Measurements from ENCODE around the gene DCST2.

The DCST2 gene

DNA sequence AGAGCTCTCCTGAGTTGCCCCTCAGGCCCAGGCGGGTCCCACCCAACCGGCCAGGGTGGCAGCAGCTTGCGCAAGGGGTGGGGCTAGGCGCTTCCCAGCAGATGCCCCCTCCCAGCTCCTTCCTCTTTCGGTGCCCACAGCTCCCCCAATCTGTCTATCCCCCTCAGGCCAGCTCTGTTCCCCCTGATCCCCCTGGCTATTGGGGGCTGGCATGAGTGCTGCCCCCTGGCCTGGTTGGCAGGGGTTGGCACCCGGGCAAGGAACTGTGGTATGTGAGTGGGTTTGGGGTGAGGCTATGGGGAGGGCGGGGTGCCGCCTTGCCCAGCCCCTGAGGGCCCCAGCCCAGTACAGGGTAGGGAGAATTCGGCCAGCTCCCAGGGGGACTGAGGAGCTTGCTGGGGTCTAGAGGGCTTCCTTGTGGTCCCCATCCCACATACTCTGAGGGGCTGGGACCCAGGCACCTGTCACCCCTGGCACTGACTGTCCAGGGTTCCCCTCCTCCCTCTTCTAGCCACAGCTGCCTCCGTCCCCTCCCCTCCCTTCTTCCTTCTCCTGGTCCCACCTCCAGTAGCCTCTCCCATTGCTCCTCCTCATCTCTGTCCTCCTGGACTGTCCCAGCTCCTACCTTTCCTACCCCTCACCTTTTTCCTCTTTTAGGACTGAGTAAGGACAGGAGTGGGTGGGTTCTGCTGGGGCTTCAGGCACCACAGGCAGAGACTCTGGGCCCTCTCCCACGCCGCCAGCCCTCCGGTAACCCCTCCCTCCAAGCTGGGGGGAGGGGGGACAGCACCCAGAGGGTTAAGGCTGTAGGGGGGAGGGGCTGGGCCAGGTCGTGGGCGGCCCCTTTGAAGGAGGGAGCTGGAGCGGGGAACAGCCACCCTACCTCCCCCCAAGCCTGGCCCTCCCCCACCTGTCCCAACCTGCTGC lies 25.3 kb downstream of the DCST2 start:
- DNase-seq = no peak

DNA sequence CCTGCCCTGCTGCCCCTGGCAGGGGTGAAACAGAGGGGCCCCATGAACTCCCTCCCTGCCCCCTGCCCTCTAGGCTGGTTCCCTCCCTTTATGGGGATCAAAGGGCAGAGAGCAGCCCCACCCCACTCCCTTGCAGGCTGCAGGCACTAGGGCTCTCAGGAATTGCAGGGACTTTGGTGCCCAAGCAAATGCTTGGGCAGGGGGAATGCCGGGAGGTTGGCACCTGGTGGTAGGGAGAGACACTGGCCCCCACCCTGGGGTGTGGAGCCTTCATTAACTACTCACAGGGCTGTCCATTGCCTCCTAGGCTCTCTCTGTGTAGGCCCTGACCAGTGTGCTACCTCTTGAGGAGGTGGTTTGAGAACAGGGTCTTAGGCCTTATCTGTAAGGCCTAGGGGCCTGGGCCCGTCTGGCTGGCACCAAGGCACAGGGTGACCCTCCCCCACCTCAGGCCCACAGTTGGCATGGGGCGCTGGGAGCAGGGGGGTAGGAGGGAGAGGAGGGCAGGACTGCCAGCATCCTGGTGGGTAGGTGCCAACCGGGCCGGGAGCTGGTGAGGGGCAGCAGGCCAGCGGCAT lies 26.2 kb downstream of the DCST2 start:
- no peak for DNase-seq

DNA sequence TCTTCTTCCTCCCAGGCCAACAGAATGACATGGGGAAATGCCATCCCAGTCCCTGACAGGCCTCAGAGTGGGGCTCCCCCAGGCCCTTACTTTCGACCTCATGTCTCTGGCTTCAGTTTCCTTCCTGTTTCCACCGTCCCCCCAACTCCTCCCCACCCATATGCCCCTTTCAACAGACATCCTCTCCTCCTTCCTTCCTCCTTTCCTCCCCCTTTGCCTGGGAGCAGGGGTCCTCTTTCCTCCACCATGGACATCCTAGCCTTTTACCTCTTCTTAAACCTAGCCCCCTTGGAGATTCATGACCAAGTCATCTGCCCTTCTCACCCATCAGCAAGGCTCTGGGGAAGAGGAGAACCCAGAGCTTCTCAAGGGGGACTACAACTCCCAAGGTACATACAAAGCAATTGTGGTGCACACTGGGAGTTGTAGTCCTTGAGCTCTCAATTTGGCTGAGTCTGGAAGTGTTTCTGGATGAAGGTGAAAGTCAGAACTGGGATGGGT lies 26.9 kb downstream of the DCST2 start:
- no peak for DNase-seq

DNA sequence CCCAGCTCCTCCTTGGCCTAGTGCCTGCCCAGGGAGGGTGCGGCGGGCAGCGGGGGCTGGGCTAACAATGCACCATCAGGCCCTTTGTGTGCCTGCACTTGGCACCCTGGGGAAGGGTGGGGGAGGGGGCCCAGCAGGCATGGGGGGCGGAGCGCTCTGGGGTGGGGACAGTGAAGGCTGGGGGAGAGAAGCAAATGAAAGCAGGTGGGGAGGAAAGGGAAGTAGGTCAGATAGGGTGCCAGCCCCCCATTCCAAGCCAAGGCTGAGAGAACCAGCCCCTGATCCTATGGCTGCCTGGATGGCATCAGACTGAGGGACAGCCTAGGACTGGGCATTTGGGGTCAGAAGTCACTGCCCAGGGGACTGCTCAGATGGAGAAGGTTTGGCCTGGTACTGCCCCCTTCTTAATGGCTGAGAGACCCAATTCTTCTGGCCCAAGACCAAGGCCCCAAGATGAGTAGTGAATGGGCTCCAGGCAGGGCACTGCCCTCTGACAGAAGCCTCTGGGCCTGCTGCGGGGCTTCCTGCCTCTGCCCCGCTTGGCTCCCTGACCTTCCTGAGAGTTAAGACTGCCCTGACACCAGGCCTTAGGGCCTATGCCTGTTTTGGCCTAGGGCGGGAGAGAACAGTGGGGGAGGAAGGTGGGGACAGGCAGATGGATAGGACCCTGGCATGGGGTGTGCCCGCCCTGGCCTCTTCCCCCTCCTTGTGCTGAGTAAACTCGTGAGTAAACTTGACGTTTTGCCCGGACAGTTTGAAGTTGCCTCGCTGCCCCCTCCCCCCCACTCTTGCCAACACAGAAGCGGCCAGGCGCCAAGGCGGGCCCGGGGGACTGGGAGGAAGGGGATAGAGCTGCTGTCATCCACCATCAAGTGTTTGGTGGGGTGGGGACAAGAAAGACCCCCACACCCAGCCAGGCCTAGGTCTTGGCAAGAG lies 28.2 kb downstream of the DCST2 start:
- DNase-seq = no peak

GRCh38 chr1:155004352-155005075 lies 29.1 kb downstream of the DCST2 start:
- no peak for DNase-seq

DNA sequence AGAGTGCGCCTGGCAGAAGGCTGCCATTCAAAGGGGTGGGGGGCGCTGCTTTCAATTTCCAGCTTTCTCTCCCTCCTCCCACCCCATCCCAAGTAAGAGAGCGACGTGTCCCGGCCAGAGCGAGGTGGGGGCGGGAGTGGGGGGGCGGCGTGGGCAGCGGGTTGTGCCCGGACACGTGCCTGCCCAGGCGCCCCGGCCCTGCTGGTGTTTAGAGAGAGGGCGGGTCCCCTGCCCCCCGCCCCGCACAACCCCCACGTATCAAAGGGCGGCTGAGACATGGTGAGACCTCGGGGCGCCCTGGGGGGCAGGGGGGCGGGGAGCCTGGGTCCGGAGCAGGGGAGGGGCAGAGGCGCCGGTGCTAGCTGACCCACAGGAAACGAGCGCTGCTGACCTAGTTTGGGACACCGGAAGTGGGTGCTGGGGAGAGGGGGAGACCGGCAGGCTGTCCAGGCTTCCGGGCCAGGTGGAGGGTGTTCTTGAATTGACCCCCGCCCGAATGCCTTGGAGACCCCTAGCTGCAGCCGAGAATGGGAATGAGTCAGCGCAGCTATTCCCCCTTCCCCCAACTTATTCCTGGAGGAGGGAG lies 29.7 kb downstream of the DCST2 start:
- DNase-seq = no peak

DNA sequence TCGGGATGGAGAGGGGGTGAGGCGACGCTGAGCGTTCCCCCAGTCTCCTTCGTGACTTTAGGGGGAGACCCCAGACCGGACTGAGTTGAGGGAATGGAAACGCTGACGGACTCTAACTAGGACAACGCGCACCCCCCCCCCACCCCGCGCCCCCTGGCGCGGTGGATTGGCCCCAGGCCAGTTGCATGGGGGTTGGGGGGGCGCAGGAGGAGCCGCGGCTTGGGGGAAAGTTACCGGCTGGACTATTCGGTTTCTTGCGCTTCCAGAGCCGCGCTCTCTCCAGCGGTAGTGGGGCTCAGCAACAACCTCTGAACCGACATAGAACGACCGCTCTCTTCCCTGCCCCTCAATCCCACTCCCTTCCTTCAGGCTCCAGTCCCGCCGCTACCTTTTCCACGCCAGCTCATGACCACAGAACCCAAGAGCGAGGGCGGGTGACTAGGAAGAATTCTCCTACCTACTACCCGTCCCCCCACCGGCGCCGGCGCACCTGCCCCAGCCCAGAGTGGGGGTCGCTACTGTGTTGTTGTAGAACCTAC lies 30.3 kb downstream of the DCST2 start:
- DNase-seq = no peak

GRCh38 chr1:155002464-155003226 lies 30.9 kb downstream of the DCST2 start, which contains the start of gene ZBTB7B:
ZBTB7B (plus strand) TSS chr1:155002802; CDS start chr1:155014661, 11,859 bp downstream.
- no peak for DNase-seq

GRCh38 chr1:155001675-155002463 lies 31.7 kb downstream of the DCST2 start:
- peak; percentile 94 for DNase-seq

DNA sequence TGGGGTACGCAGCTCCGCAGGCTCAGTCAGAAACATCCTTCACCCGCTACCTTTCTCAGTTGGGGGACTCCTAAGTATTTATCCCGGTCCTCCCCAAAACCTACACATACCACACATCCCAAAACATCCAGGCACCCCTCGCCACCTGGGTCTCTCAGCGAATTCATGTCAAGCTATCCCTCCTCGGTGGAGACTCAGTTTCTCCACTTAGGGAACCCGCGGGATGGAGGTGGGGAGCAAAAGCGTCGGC lies 32.2 kb downstream of the DCST2 start:
- no peak for DNase-seq

DNA sequence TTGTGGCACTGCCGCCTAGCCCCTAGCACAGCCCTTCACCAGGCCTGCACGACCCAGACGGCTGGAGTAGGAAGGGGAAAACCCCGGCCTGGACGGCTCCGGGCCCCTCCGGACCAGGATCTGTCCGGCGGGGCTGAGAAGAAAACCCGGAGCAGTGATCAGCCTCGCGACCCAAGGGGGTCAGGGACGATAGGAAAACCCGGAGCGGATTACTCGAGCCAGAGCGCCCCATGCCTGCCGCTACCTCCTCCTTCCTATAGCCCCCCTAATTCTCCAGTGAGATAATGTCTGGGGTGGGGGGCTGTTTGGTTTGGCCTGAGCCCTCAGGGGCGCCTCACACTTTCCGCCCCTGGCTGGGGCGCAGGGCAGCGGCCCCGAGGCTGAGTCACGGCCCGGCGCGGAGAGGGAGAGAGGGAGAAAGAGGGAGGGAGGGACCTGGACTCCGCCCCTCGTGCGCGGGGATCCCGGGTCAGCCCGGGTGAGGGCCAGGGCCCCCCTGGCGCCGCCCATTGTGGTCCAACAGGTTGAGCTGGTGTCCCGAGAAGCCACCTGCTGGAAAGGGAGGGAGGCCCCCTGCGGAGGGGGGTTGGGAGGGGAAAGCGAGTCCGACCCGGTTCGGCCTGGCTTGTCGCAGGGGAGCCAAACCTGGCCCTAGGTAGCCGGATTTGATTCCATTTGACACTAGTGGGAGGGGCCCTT lies 32.7 kb downstream of the DCST2 start:
- peak; percentile 73 for DNase-seq

DNA sequence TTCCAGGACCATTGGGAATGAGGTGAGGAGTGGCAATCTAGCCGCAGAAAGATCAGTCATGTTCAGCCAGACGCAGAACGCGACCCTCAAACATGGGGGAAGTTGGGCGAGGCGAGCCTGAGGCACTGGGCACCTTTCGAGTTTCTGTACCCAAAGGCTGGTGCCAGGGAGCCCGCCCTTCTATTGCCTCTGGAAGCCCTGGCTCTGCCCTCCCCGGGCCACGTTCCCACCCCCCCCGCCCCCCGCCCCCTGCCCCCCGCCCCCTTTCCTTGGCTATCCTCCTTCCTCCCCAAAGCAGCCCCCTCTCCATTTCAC lies 33.2 kb downstream of the DCST2 start:
- no peak for DNase-seq

GRCh38 chr1:154999571-155000410 lies 33.8 kb downstream of the DCST2 start:
- peak; percentile 53 for DNase-seq

- peak; percentile 41 for DNase-seq
These were observed 34.6 kb downstream of the DCST2 start for GRCh38 chr1:154998818-154999570.

DNA sequence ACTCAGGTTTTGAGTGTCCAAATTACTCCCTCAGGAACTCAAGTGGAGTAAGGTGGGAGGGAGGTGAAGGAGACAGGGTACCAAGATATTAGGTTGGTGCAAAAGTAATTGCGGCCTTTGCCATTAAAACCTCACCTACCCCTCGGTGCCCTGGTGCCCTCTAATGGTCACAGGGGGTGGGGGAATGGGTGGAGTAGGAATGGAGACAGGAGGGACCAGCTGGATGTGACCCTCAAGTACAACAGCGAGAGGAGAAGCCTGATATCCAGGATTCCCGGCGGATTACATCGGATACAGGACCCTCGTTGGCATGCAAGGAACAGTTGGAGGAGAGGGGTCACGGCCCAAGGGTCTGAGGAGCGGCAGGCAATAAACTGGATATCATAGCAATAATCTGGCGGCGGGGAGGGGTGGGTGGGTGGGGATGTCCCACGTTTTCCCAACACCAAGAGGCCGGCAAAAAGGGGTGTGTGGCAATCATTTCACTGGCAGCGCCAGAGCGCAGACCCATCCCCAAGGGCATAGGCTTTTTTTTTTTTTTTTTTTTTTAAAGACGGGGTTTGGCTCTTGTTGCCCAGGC lies 35.3 kb downstream of the DCST2 start:
- no peak for DNase-seq

- no peak for DNase-seq
These were observed 36.4 kb downstream of the DCST2 start for GRCh38 chr1:154996966-154997701.

Data from NCI-H2029 treated with DMSO at 0.1 percent for 48 hours (cell line).